Activated T-cell treated with anti-CD3 and anti-CD28 coated beads, Interleukin-2, amount 50 U/mL, for 48 hours (primary cell): ENCODE results near the gene CKS1B.

ENCODE experiments used
- DNase-seq, 2 experiments: peaks; one replicate each; pipeline ENCODE4 v3.0.0-alpha.2; 2020

The CKS1B gene

GRCh38 chr1:155003227-155003765, 28.8 kb downstream of the CKS1B start:
- DNase-seq, result peak; percentile 52 to 56

GRCh38 chr1:155003766-155004351, 29.4 kb downstream of the CKS1B start:
- DNase-seq, result peak in 1 of 2 experiments; percentile 46

GRCh38 chr1:155004352-155005075, 30.0 kb downstream of the CKS1B start:
- DNase-seq, result peak in 1 of 2 experiments; percentile 34

GRCh38 chr1:155005076-155006011, 30.9 kb downstream of the CKS1B start:
- DNase-seq, result peak in 1 of 2 experiments; percentile 35

- DNase-seq, result peak; percentile 59 to 62
These were observed 32.2 kb downstream of the CKS1B start for GRCh38 chr1:155006601-155007101.

- DNase-seq, result no peak
These were observed 32.9 kb downstream of the CKS1B start for GRCh38 chr1:155007251-155007828.

GRCh38 chr1:155008015-155008941, 33.8 kb downstream of the CKS1B start:
- peak; percentile 77 to 82 for DNase-seq

- DNase-seq, result peak; percentile 43 to 51
These were observed 34.8 kb downstream of the CKS1B start for GRCh38 chr1:155009221-155009711.

- DNase-seq, result no peak
These were observed 35.3 kb downstream of the CKS1B start for GRCh38 chr1:155009742-155010141.

GRCh38 chr1:155010211-155010918, 35.9 kb downstream of the CKS1B start:
- peak; percentile 55 to 56 for DNase-seq

- no peak for DNase-seq
These were observed 36.5 kb downstream of the CKS1B start for GRCh38 chr1:155011004-155011416.

GRCh38 chr1:155011437-155012025, 37.0 kb downstream of the CKS1B start:
- DNase-seq, result no peak

GRCh38 chr1:155012026-155012546, 37.6 kb downstream of the CKS1B start:
- DNase-seq, result peak; percentile 46 to 59

- DNase-seq, result no peak
These were observed 38.5 kb downstream of the CKS1B start for GRCh38 chr1:155012776-155013602.

- no peak for DNase-seq
These were observed 39.2 kb downstream of the CKS1B start for GRCh38 chr1:155013632-155014031.

- DNase-seq, result no peak
These were observed 40.4 kb downstream of the CKS1B start for GRCh38 chr1:155014709-155015508.

- peak in 1 of 2 experiments; percentile 34 for DNase-seq
These were observed 41.2 kb downstream of the CKS1B start for GRCh38 chr1:155015527-155016230.
